ENCODE data around the gene KIAA0825. TPM values are rescaled to one million over a fixed set of nuclear protein-coding genes. Genes with fewer than 3 reads are reported as not detected.

The KIAA0825 gene
- total RNA-seq, 2 experiments from 2014 or later = 1.1 to 2.0 TPM

- Mint-ChIP-seq H3K4me1 (ENCODE audit: low read depth) (no peaks in the 10 kb centered on the region), H3K27me3 (ENCODE audit: low read depth) (no peaks in the 10 kb centered on the region), H3K27ac (no peak overlapping the region), H3K4me3 (no peak overlapping the region), H3K9me3 (ENCODE audit: insufficient read depth) (no peaks in the 10 kb centered on the region), H3K36me3 (ENCODE audit: low read depth) (no peaks in the 10 kb centered on the region)
- CTCF ChIA-PET = no interaction called here
- DNase-seq (no peak), ATAC-seq (no peak)
- POLR2A ChIA-PET = no interaction called here
Measured at GRCh38 chr5:94267350-94267899, 351.0 kb downstream of the KIAA0825 start.

- Mint-ChIP-seq H3K36me3 (ENCODE audit: low read depth) (no peaks in the 10 kb centered on the region), H3K27me3 (ENCODE audit: low read depth) (no peaks in the 10 kb centered on the region), H3K4me3 (no peak overlapping the region), H3K9me3 (ENCODE audit: insufficient read depth) (no peaks in the 10 kb centered on the region), H3K4me1 (ENCODE audit: low read depth) (no peaks in the 10 kb centered on the region), H3K27ac (no peak overlapping the region)
- DNase-seq (no peak), ATAC-seq (no peak)
- CTCF ChIA-PET = no interaction called here
- POLR2A ChIA-PET = no interaction called here
Measured at GRCh38 chr5:94266170-94266569, 352.2 kb downstream of the KIAA0825 start.

GRCh38 chr5:94263068-94263467, 355.3 kb downstream of the KIAA0825 start:
- POLR2A ChIA-PET = no interaction called here

GRCh38 chr5:94260096-94260495, 358.3 kb downstream of the KIAA0825 start:
- POLR2A ChIA-PET = no interaction called here

More at GRCh38 chr5:94263068-94263467, 355.3 kb downstream of the KIAA0825 start:
- Mint-ChIP-seq H3K4me1 (ENCODE audit: low read depth) (no peaks in the 10 kb centered on the region), H3K27me3 (ENCODE audit: low read depth) (no peaks in the 10 kb centered on the region), H3K9me3 (ENCODE audit: insufficient read depth) (no peaks in the 10 kb centered on the region), H3K36me3 (ENCODE audit: low read depth) (no peaks in the 10 kb centered on the region), H3K27ac (no peak overlapping the region), H3K4me3 (no peak overlapping the region)
- no peak for DNase-seq
- ATAC-seq = no peak
- CTCF ChIA-PET = no interaction called here

GRCh38 chr5:94254214-94254613, 364.2 kb downstream of the KIAA0825 start:
- DNase-seq = no peak

More at GRCh38 chr5:94260096-94260495, 358.3 kb downstream of the KIAA0825 start:
- Mint-ChIP-seq H3K27me3 (ENCODE audit: low read depth) (no peaks in the 10 kb centered on the region), H3K36me3 (ENCODE audit: low read depth) (no peaks in the 10 kb centered on the region), H3K27ac (no peak overlapping the region), H3K9me3 (ENCODE audit: insufficient read depth) (no peaks in the 10 kb centered on the region), H3K4me3 (no peak overlapping the region), H3K4me1 (ENCODE audit: low read depth) (no peaks in the 10 kb centered on the region)
- DNase-seq = no peak
- CTCF ChIA-PET = no interaction called here
- no peak for ATAC-seq

GRCh38 chr5:94250985-94251384, 367.4 kb downstream of the KIAA0825 start:
- Mint-ChIP-seq H3K4me3 (no peak overlapping the region), H3K27ac (no peak overlapping the region), H3K27me3 (ENCODE audit: low read depth) (no peaks in the 10 kb centered on the region), H3K9me3 (ENCODE audit: insufficient read depth) (no peaks in the 10 kb centered on the region), H3K36me3 (ENCODE audit: low read depth) (no peaks in the 10 kb centered on the region), H3K4me1 (ENCODE audit: low read depth) (no peaks in the 10 kb centered on the region)
- DNase-seq (no peak), ATAC-seq (no peak)
- CTCF ChIA-PET = no interaction called here
- POLR2A ChIA-PET = no interaction called here

More at GRCh38 chr5:94254214-94254613, 364.2 kb downstream of the KIAA0825 start:
- Mint-ChIP-seq H3K27me3 (ENCODE audit: low read depth) (no peaks in the 10 kb centered on the region), H3K36me3 (ENCODE audit: low read depth) (no peaks in the 10 kb centered on the region), H3K27ac (no peak overlapping the region), H3K9me3 (ENCODE audit: insufficient read depth) (no peaks in the 10 kb centered on the region), H3K4me1 (ENCODE audit: low read depth) (no peaks in the 10 kb centered on the region), H3K4me3 (no peak overlapping the region)
- ATAC-seq = no peak
- ChIA-PET CTCF (no interaction called here), POLR2A (no interaction called here)

- ChIA-PET POLR2A (no interaction called here), CTCF (no interaction called here)
- DNase-seq = no peak
- Mint-ChIP-seq H3K27me3 (ENCODE audit: low read depth) (no peaks in the 10 kb centered on the region), H3K9me3 (ENCODE audit: insufficient read depth) (no peaks in the 10 kb centered on the region), H3K36me3 (ENCODE audit: low read depth) (no peaks in the 10 kb centered on the region), H3K4me1 (ENCODE audit: low read depth) (no peaks in the 10 kb centered on the region), H3K4me3 (no peak overlapping the region), H3K27ac (no peak overlapping the region)
- no peak for ATAC-seq
Measured at GRCh38 chr5:94249430-94249829, 369.0 kb downstream of the KIAA0825 start.

- no peak for ATAC-seq
- no peaks in the 10 kb centered on the region for H3K4me1 Mint-ChIP-seq (ENCODE audit: low read depth)
Measured at GRCh38 chr5:94248175-94248875, 370.1 kb downstream of the KIAA0825 start.

GRCh38 chr5:94245608-94246007, 372.8 kb downstream of the KIAA0825 start:
- Mint-ChIP-seq H3K36me3 (ENCODE audit: low read depth) (no peaks in the 10 kb centered on the region), H3K9me3 (ENCODE audit: insufficient read depth) (no peaks in the 10 kb centered on the region), H3K27ac (no peak overlapping the region), H3K27me3 (ENCODE audit: low read depth) (no peaks in the 10 kb centered on the region), H3K4me1 (ENCODE audit: low read depth) (no peaks in the 10 kb centered on the region), H3K4me3 (no peak overlapping the region)
- POLR2A ChIA-PET = no interaction called here
- DNase-seq = no peak
- CTCF ChIA-PET = no interaction called here
- ATAC-seq = no peak

More at GRCh38 chr5:94248175-94248875, 370.1 kb downstream of the KIAA0825 start:
- no peak for DNase-seq
- no peaks in the 10 kb centered on the region for H3K27me3 Mint-ChIP-seq (ENCODE audit: low read depth)
- H3K9me3 Mint-ChIP-seq (ENCODE audit: insufficient read depth) = no peaks in the 10 kb centered on the region
- H3K4me3 Mint-ChIP-seq = no peak overlapping the region
- no peaks in the 10 kb centered on the region for H3K36me3 Mint-ChIP-seq (ENCODE audit: low read depth)
- ChIA-PET CTCF (no interaction called here), POLR2A (no interaction called here)
- no peak overlapping the region for H3K27ac Mint-ChIP-seq

GRCh38 chr5:94244921-94245320, 373.5 kb downstream of the KIAA0825 start:
- H3K4me3 Mint-ChIP-seq = no peak overlapping the region
- no peak overlapping the region for H3K27ac Mint-ChIP-seq
- no peaks in the 10 kb centered on the region for H3K27me3 Mint-ChIP-seq (ENCODE audit: low read depth)
- ChIA-PET POLR2A (no interaction called here), CTCF (no interaction called here)
- ATAC-seq (no peak), DNase-seq (no peak)
- H3K4me1 Mint-ChIP-seq (ENCODE audit: low read depth) = no peaks in the 10 kb centered on the region
- no peaks in the 10 kb centered on the region for H3K36me3 Mint-ChIP-seq (ENCODE audit: low read depth)
- no peaks in the 10 kb centered on the region for H3K9me3 Mint-ChIP-seq (ENCODE audit: insufficient read depth)

GRCh38 chr5:94243612-94244011, 374.8 kb downstream of the KIAA0825 start:
- Mint-ChIP-seq H3K27me3 (ENCODE audit: low read depth) (no peaks in the 10 kb centered on the region), H3K4me3 (no peak overlapping the region), H3K36me3 (ENCODE audit: low read depth) (no peaks in the 10 kb centered on the region), H3K9me3 (ENCODE audit: insufficient read depth) (no peaks in the 10 kb centered on the region), H3K4me1 (ENCODE audit: low read depth) (no peaks in the 10 kb centered on the region), H3K27ac (no peak overlapping the region)
- ChIA-PET POLR2A (no interaction called here), CTCF (interaction anchor here (1.0 kb wide), 1 partner anchor 12 kb away, joined by 3 read pairs; no protein-coding TSS in a partner anchor)
- ATAC-seq (no peak), DNase-seq (no peak)

GRCh38 chr5:94240993-94241651, 377.3 kb downstream of the KIAA0825 start:
- H3K4me3 Mint-ChIP-seq = no peak overlapping the region
- H3K36me3 Mint-ChIP-seq (ENCODE audit: low read depth) = no peaks in the 10 kb centered on the region
- no peaks in the 10 kb centered on the region for H3K9me3 Mint-ChIP-seq (ENCODE audit: insufficient read depth)
- POLR2A ChIA-PET = no interaction called here
- CTCF ChIA-PET = no interaction called here
- H3K4me1 Mint-ChIP-seq (ENCODE audit: low read depth) = no peaks in the 10 kb centered on the region
- H3K27me3 Mint-ChIP-seq (ENCODE audit: low read depth) = no peaks in the 10 kb centered on the region
- ATAC-seq = no peak
- H3K27ac Mint-ChIP-seq = no peak overlapping the region
- no peak for DNase-seq

All from activated CD8-positive, alpha-beta T cell treated with anti-CD3 and anti-CD28 coated beads, Interleukin-2, amount 10 ng/mL, durations not matched to agents 7 days and 5 days (primary cell).